CD4-positive, CD25-positive, alpha-beta regulatory T cell (primary cell): Measurements from ENCODE around the gene CEP192. TPM values are rescaled to one million over a fixed set of nuclear protein-coding genes. Genes with fewer than 3 reads are reported as not detected.

Experiments
- ATAC-seq, 2 donors: fragments of 150-1000 bp; cut with Tn5 transposase; one replicate each; pipeline ENCODE4 v1.10.0; 2021; ENCODE audit warnings: low read depth in 2 of 2, moderate number of reproducible peaks in 2 of 2, moderate library complexity in 1 of 2
- DNase-seq, 3 donors: peaks; one replicate each; pipeline versions ENCODE4 v3.0.0 to v3.0.0-alpha.2; 2012 to 2022; ENCODE audit warnings: mixed read lengths in 1 of 3
- H3K27ac ChIP-seq: one replicate; pipeline ENCODE4 v1.7.0; 2013; ENCODE audit warnings: mild to moderate bottlenecking, low read length; ENCODE audit not compliant: insufficient read depth, poor library complexity, severe bottlenecking
- H3K27me3 ChIP-seq: one replicate; pipeline ENCODE4 v1.7.0; 2013; ENCODE audit warnings: low read length; ENCODE audit not compliant: control insufficient read depth, insufficient read depth
- H3K36me3 ChIP-seq: one replicate; pipeline ENCODE4 v1.7.0; 2013; ENCODE audit warnings: mild to moderate bottlenecking, low read length, moderate library complexity; ENCODE audit not compliant: control insufficient read depth, insufficient read depth
- H3K4me1 ChIP-seq: 2 replicates; pipeline ENCODE4 v1.7.0; 2013; ENCODE audit warnings: mild to moderate bottlenecking, low read length; ENCODE audit not compliant: insufficient read depth, control insufficient read depth, poor library complexity, severe bottlenecking
- H3K4me3 ChIP-seq: one replicate; pipeline ENCODE4 v1.7.0; 2013; ENCODE audit warnings: low read depth, mild to moderate bottlenecking, low read length, moderate library complexity
- H3K9me3 ChIP-seq, 2 experiments: 1 replicate in 1 of 2; 2 replicates in 1 of 2; pipeline ENCODE4 v1.7.0; 2013; ENCODE audit warnings: low read length in 2 of 2, mild to moderate bottlenecking in 1 of 2, moderate library complexity in 1 of 2; ENCODE audit not compliant: control insufficient read depth in 2 of 2
- H3K27ac Mint-ChIP-seq, 3 donors: one replicate each; pipeline ENCODE4 v1.8.0; 2020 to 2022; ENCODE audit warnings: mild to moderate bottlenecking in 3 of 3, mixed read lengths in 3 of 3, moderate library complexity in 2 of 3
- H3K27me3 Mint-ChIP-seq: one replicate; pipeline ENCODE4 v1.8.0; 2022; ENCODE audit warnings: mild to moderate bottlenecking, mixed read lengths
- H3K36me3 Mint-ChIP-seq: one replicate; pipeline ENCODE4 v1.8.0; 2020; ENCODE audit warnings: mixed read lengths
- H3K4me1 Mint-ChIP-seq, 4 donors: one replicate each; pipeline ENCODE4 v1.8.0; 2020 to 2022; ENCODE audit warnings: mixed read lengths in 4 of 4, mild to moderate bottlenecking in 1 of 4
- H3K4me3 Mint-ChIP-seq, 4 donors: one replicate each; pipeline ENCODE4 v1.8.0; 2020 to 2022; ENCODE audit warnings: mild to moderate bottlenecking in 4 of 4, mixed read lengths in 4 of 4, moderate library complexity in 3 of 4
- H3K9me3 Mint-ChIP-seq, 7 donors: one replicate each; pipeline ENCODE4 v1.8.0; 2020 to 2022; ENCODE audit warnings: mixed read lengths in 7 of 7, mild to moderate bottlenecking in 3 of 7, moderate library complexity in 2 of 7
- polyA plus RNA-seq, 4 donors: library from polyadenylated mRNA; unstranded; fragments of 300-500 nt; fragmentation: Illumina TruSeq; gene quantifications; one replicate each; pipeline ENCODE4 v1.2.3, GENCODE V29; 2021
- total RNA-seq: library from RNA; stranded (reverse); gene quantifications from one replicate; pipeline ENCODE4 v1.2.3, GENCODE V29; 2022

Gene CEP192
- total and polyA plus RNA-seq, 5 donors from 2014 or later = 5.3 to 38.6 (median 7.2) TPM

GRCh38 chr18:13125191-13125590, 134.0 kb downstream of the CEP192 start:
- no peak overlapping the region for H3K27ac ChIP-seq
- peaks cover 6 to 9% (median 7%) of the 10 kb centered on the region in 4 donors for H3K4me1 Mint-ChIP-seq
- no peak for ATAC-seq
- no peak overlapping the region for H3K4me3 Mint-ChIP-seq
- H3K9me3 ChIP-seq = no peaks in the 10 kb centered on the region
- H3K9me3 Mint-ChIP-seq = no peaks in the 10 kb centered on the region
- H3K27me3 ChIP-seq = no peaks in the 10 kb centered on the region
- peaks cover 28% of the 10 kb centered on the region for H3K36me3 ChIP-seq
- no peak overlapping the region for H3K4me3 ChIP-seq
- no peaks in the 10 kb centered on the region for H3K27me3 Mint-ChIP-seq
- no peaks in the 10 kb centered on the region for H3K4me1 ChIP-seq
- no peak for DNase-seq
- H3K36me3 Mint-ChIP-seq = peaks cover 13% of the 10 kb centered on the region
- H3K27ac Mint-ChIP-seq = peak overlapping the region in 2 of 3 donors; percentile 25 to 47

GRCh38 chr18:13126966-13127598, 135.9 kb downstream of the CEP192 start:
- H3K9me3 Mint-ChIP-seq = no peaks in the 10 kb centered on the region
- peaks cover 13% of the 10 kb centered on the region for H3K36me3 Mint-ChIP-seq
- peaks cover 19% of the 10 kb centered on the region for H3K36me3 ChIP-seq
- H3K27ac Mint-ChIP-seq = peak overlapping the region; percentile 64 to 74 (median 72)
- ATAC-seq (no peak), DNase-seq (no peak)
- no peaks in the 10 kb centered on the region for H3K27me3 ChIP-seq
- H3K4me3 Mint-ChIP-seq = no peak overlapping the region
- no peak overlapping the region for H3K27ac ChIP-seq
- H3K4me1 Mint-ChIP-seq = peaks cover 6 to 16% (median 8%) of the 10 kb centered on the region in 4 donors
- H3K9me3 ChIP-seq = no peaks in the 10 kb centered on the region
- no peaks in the 10 kb centered on the region for H3K4me1 ChIP-seq
- no peak overlapping the region for H3K4me3 ChIP-seq
- no peaks in the 10 kb centered on the region for H3K27me3 Mint-ChIP-seq

GRCh38 chr18:13131283-13131682, 140.1 kb downstream of the CEP192 start:
- Mint-ChIP-seq H3K4me1 (peaks cover 6 to 24% (median 14%) of the 10 kb centered on the region in 4 donors), H3K36me3 (peaks cover 13% of the 10 kb centered on the region), H3K4me3 (peak overlapping the region in 2 of 4 donors; percentile 35 to 41), H3K9me3 (peaks cover 0 to 2% (median 0%) of the 10 kb centered on the region in 7 donors), H3K27me3 (no peaks in the 10 kb centered on the region), H3K27ac (peak overlapping the region in 2 of 3 donors; percentile 18 to 90)
- H3K27ac ChIP-seq = no peak overlapping the region
- peaks cover 10% of the 10 kb centered on the region for H3K36me3 ChIP-seq
- ATAC-seq = no peak
- peaks cover 4% of the 10 kb centered on the region for H3K4me1 ChIP-seq
- H3K9me3 ChIP-seq = no peaks in the 10 kb centered on the region
- DNase-seq = no peak
- H3K4me3 ChIP-seq = no peak overlapping the region
- no peaks in the 10 kb centered on the region for H3K27me3 ChIP-seq

GRCh38 chr18:13134551-13135401, 143.6 kb downstream of the CEP192 start:
- Mint-ChIP-seq H3K4me1 (peaks cover 10 to 36% (median 17%) of the 10 kb centered on the region in 4 donors), H3K27ac (peak overlapping the region in 1 of 3 donors; percentile 94), H3K4me3 (peak overlapping the region; percentile 75 to 91 (median 86)), H3K27me3 (peaks cover 9% of the 10 kb centered on the region), H3K36me3 (no peaks in the 10 kb centered on the region), H3K9me3 (peaks cover 0 to 2% (median 0%) of the 10 kb centered on the region in 7 donors)
- ATAC-seq = no peak
- no peaks in the 10 kb centered on the region for H3K36me3 ChIP-seq
- no peaks in the 10 kb centered on the region for H3K9me3 ChIP-seq
- no peak overlapping the region for H3K27ac ChIP-seq
- H3K4me3 ChIP-seq = no peak overlapping the region
- H3K27me3 ChIP-seq = no peaks in the 10 kb centered on the region
- H3K4me1 ChIP-seq = peaks cover 28% of the 10 kb centered on the region
- DNase-seq = no peak

- Histone ChIP-seq H3K4me1 (peaks cover 28% of the 10 kb centered on the region), H3K27me3 (no peaks in the 10 kb centered on the region), H3K9me3 (no peaks in the 10 kb centered on the region), H3K27ac (peak overlapping the region; percentile 81), H3K36me3 (no peaks in the 10 kb centered on the region), H3K4me3 (peak overlapping the region; percentile 53)
- peak in 2 of 3 donors; percentile 8 to 15 for DNase-seq
- Mint-ChIP-seq H3K27me3 (peaks cover 9% of the 10 kb centered on the region), H3K4me3 (peak overlapping the region; percentile 75 to 98 (median 90)), H3K27ac (peak overlapping the region; percentile 1 to 94 (median 12)), H3K36me3 (no peaks in the 10 kb centered on the region), H3K4me1 (peaks cover 10 to 23% (median 14%) of the 10 kb centered on the region in 4 donors), H3K9me3 (peaks cover 0 to 2% (median 0%) of the 10 kb centered on the region in 7 donors)
- no peak for ATAC-seq
These were observed 145.1 kb downstream of the CEP192 start for GRCh38 chr18:13136056-13136903.

GRCh38 chr18:13136904-13137669, 145.9 kb downstream of the CEP192 start:
- H3K36me3 Mint-ChIP-seq = no peaks in the 10 kb centered on the region
- DNase-seq = peak; percentile 24 to 69 (median 51)

More at GRCh38 chr18:13136904-13137669, 145.9 kb downstream of the CEP192 start:
- H3K27me3 ChIP-seq = no peaks in the 10 kb centered on the region
- H3K4me3 ChIP-seq = peak overlapping the region; percentile 97
- Mint-ChIP-seq H3K27ac (peak overlapping the region; percentile 97 to 99 (median 98)), H3K4me3 (peak overlapping the region; percentile 91 to 100 (median 98)), H3K9me3 (peaks cover 0 to 2% (median 0%) of the 10 kb centered on the region in 7 donors), H3K4me1 (peaks cover 10 to 23% (median 14%) of the 10 kb centered on the region in 4 donors), H3K27me3 (peaks cover 9% of the 10 kb centered on the region)
- peaks cover 28% of the 10 kb centered on the region for H3K4me1 ChIP-seq
- no peaks in the 10 kb centered on the region for H3K36me3 ChIP-seq
- peak overlapping the region; percentile 81 for H3K27ac ChIP-seq
- peak; percentile 22 to 36 for ATAC-seq
- H3K9me3 ChIP-seq = no peaks in the 10 kb centered on the region
